Endothelial cell of umbilical vein (primary cell): ENCODE data around the gene RAD23B. TPM values are rescaled to one million over a fixed set of nuclear protein-coding genes. Genes with fewer than 3 reads are reported as not detected.

Source experiments
- BruUV-seq: library from RNA; stranded (reverse); fragments of 400-500 nt; replicated peaks from 2 replicates; lab custom pipeline; 2021; lab: Mats Ljungman, UMichigan
- CTCF ChIA-PET: fragments of 300-600, 350-600 bp; sonication (Branson Sonifier 250); formaldehyde crosslinking; loops from one replicate; lab custom pipeline; 2021; ENCODE audit warnings: antibody characterized with exemption, inconsistent platforms; lab: Charles Lee
- POLR2A ChIA-PET: fragments of 300-600, 350-600 bp; sonication (Branson Sonifier 250); formaldehyde crosslinking; loops from one replicate; lab custom pipeline; 2021; ENCODE audit warnings: antibody characterized with exemption, inconsistent platforms; lab: Charles Lee
- DNase-seq: peaks from one replicate; pipeline ENCODE4 v3.0.0-alpha.2; 2011; ENCODE audit warnings: low read depth, low spot score
- FAIRE-seq: peaks from 2 replicates; lab custom pipeline; 2011; peaks lifted over from hg19 to GRCh38; lab: Jason Lieb, UNC
- H2AFZ ChIP-seq: 2 replicates; pipeline ENCODE4 v1.6.0; 2012; ENCODE audit warnings: low read depth, low read length, control low read depth, inconsistent platforms
- H3K27ac ChIP-seq: 2 replicates; pipeline ENCODE4 v1.5.1; 2011; ENCODE audit warnings: low read depth, mild to moderate bottlenecking, control low read depth, low read length, moderate library complexity; ENCODE audit not compliant: insufficient read depth
- H3K27me3 ChIP-seq, 2 experiments: 2 replicates each; pipeline versions ENCODE4 v1.6.0 to v1.6.1; 2011; ENCODE audit warnings: low read length in 2 of 2, mixed read lengths in 1 of 2; ENCODE audit not compliant: control insufficient read depth in 2 of 2, insufficient read depth in 2 of 2
- H3K36me3 ChIP-seq, 2 experiments: 2 replicates in 1 of 2; 3 replicates in 1 of 2; pipeline ENCODE4 v1.5.1; 2011; ENCODE audit warnings: low read length in 2 of 2, mild to moderate bottlenecking in 1 of 2, moderate library complexity in 1 of 2; ENCODE audit not compliant: control insufficient read depth in 2 of 2, insufficient read depth in 2 of 2; ENCODE audit errors: extremely low read depth in 1 of 2
- H3K4me1 ChIP-seq: 3 replicates; pipeline ENCODE4 v1.5.1; 2011; ENCODE audit warnings: mild to moderate bottlenecking, low read length; ENCODE audit not compliant: control insufficient read depth, insufficient read depth; ENCODE audit errors: extremely low read depth
- H3K4me2 ChIP-seq: 2 replicates; pipeline ENCODE4 v1.6.1; 2011; ENCODE audit warnings: low read length, control low read depth, mixed read lengths; ENCODE audit not compliant: insufficient read depth
- H3K4me3 ChIP-seq, 3 experiments: fragments of 200-600 bp in 1 of 3; sonication (generic), shearing (Covaris generic) in 1 of 3; replicated peaks in 1 of 3; 2 replicates each; pipeline ENCODE4 v1.5.1; 2011 to 2016; ENCODE audit warnings: control low read depth in 3 of 3, low read length in 3 of 3, mild to moderate bottlenecking in 2 of 3, inconsistent platforms in 1 of 3, low read depth in 1 of 3, moderate library complexity in 1 of 3; ENCODE audit not compliant: insufficient read depth in 1 of 3
- H3K79me2 ChIP-seq: 2 replicates; pipeline ENCODE4 v1.6.0; 2012; ENCODE audit warnings: low read length, inconsistent platforms; ENCODE audit not compliant: control insufficient read depth, insufficient read depth
- H3K9ac ChIP-seq: replicated peaks from 2 replicates; pipeline ENCODE3; 2011; ENCODE audit warnings: low read length, control low read depth; ENCODE audit not compliant: insufficient read depth; ENCODE audit errors: extremely low read depth
- H3K9me1 ChIP-seq: replicated peaks from 3 replicates; pipeline ENCODE4 v1.6.0; 2011; ENCODE audit warnings: mild to moderate bottlenecking, low read length; ENCODE audit not compliant: control insufficient read depth, insufficient read depth; ENCODE audit errors: extremely low read depth
- H3K9me3 ChIP-seq: replicated peaks from 2 replicates; pipeline ENCODE4 v1.5.1; 2012; ENCODE audit warnings: low read length, inconsistent platforms; ENCODE audit not compliant: control insufficient read depth, insufficient read depth
- H4K20me1 ChIP-seq: replicated peaks from 2 replicates; pipeline ENCODE3; 2011; ENCODE audit warnings: mild to moderate bottlenecking, low read length; ENCODE audit not compliant: control insufficient read depth, insufficient read depth; ENCODE audit errors: extremely low read depth
- CTCF ChIP-seq, 2 donors: IDR thresholded peaks; 1 replicate in 1 of 2; 2 replicates in 1 of 2; pipeline ENCODE4 v1.5.1; 2011; ENCODE audit warnings: low read length in 2 of 2, mild to moderate bottlenecking in 2 of 2, moderate library complexity in 2 of 2, control low read depth in 1 of 2, inconsistent platforms in 1 of 2, low read depth in 1 of 2; ENCODE audit not compliant: insufficient read depth in 1 of 2; ENCODE audit errors: extremely low read depth in 1 of 2
- EZH2 ChIP-seq: IDR thresholded peaks from 2 replicates; pipeline ENCODE4 v1.6.1; 2012; ENCODE audit warnings: borderline replicate concordance, low read depth, mild to moderate bottlenecking, moderate library complexity, low read length, inconsistent platforms; ENCODE audit not compliant: severe bottlenecking
- FOS ChIP-seq: IDR thresholded peaks from 2 replicates; pipeline ENCODE4 v1.6.1; 2011; ENCODE audit warnings: mild to moderate bottlenecking, low read length, moderate library complexity, borderline replicate concordance; ENCODE audit not compliant: insufficient read depth
- GATA2 ChIP-seq: IDR thresholded peaks from 2 replicates; pipeline ENCODE4 v1.7.0; 2011; ENCODE audit warnings: low read depth, mild to moderate bottlenecking, moderate library complexity, mixed read lengths, low read length; ENCODE audit not compliant: insufficient read length, insufficient read depth
- JUN ChIP-seq: IDR thresholded peaks from 2 replicates; pipeline ENCODE4 v1.6.1; 2011; ENCODE audit warnings: borderline replicate concordance, low read depth; ENCODE audit not compliant: insufficient read length, insufficient read depth
- MYC ChIP-seq: IDR thresholded peaks from one replicate; pipeline ENCODE4 v1.6.1; 2011; ENCODE audit warnings: mild to moderate bottlenecking, low read depth, low read length
- POLR2A ChIP-seq: IDR thresholded peaks from 2 replicates; pipeline ENCODE4 v1.6.1; 2012; ENCODE audit warnings: low read depth, mild to moderate bottlenecking, control low read depth, low read length
- POLR2AphosphoS5 ChIP-seq: IDR thresholded peaks from 2 replicates; pipeline ENCODE4 v1.6.1; 2012; ENCODE audit warnings: low read depth, mild to moderate bottlenecking, control low read depth, low read length, moderate library complexity; ENCODE audit not compliant: insufficient read depth
- dilution Hi-C: fragments of 300-500 bp; cut with MboI; formaldehyde crosslinking; loops from one replicate; pipeline ENCODE4 v1.15.0; 2019; ENCODE audit warnings: low sequenced_read_pairs; ENCODE audit not compliant: extremely low pct_ligation_motif_present
- intact Hi-C: fragments of 100-400 bp; cut with micrococcal nuclease; formaldehyde crosslinking; loops from one replicate; pipeline ENCODE4 v1.10.0; 2022
- polyA plus RNA-seq, 4 experiments: library from polyadenylated mRNA; depleted of rRNA in 3 of 4; stranded (reverse) in 3 of 4; unstranded in 1 of 4; fragments of >200 nt; gene quantifications; 2 replicates each; pipeline versions ENCODE4 v1.2.1 to v1.2.3, GENCODE V29; 2011 to 2012; ENCODE audit warnings: missing spikeins in 1 of 4
- total RNA-seq: library from RNA; stranded (reverse); gene quantifications from 2 replicates; pipeline ENCODE4 v1.2.3, GENCODE V29; 2021
- TF ChIP-seq, protein P1 (sequence below): IDR thresholded peaks from 2 replicates; pipeline ENCODE4 v1.6.1; 2011; ENCODE audit not compliant: insufficient read depth, insufficient read length

Gene RAD23B
- total and polyA plus RNA-seq, 2 donors (not counting 3 experiments of a cell fraction or from before 2014, with no cell fraction given): 63.8 to 100 TPM

- dilution Hi-C loops (no loop called here), intact Hi-C loops (no loop called here)
- Histone ChIP-seq H3K4me1 (no peaks in the 10 kb centered on the region), H2AFZ (no peak overlapping the region), H3K27me3 (peaks cover 5 to 6% of the 10 kb centered on the region in 2 experiments), H3K9me1 (no peaks in the 10 kb centered on the region), H3K4me2 (no peak overlapping the region), H3K79me2 (no peaks in the 10 kb centered on the region), H3K9me3 (no peaks in the 10 kb centered on the region), H4K20me1 (no peaks in the 10 kb centered on the region), H3K27ac (no peak overlapping the region), H3K9ac (no peak overlapping the region), H3K36me3 (no peaks in the 10 kb centered on the region), H3K4me3 (no peak overlapping the region)
- ChIA-PET CTCF (interaction anchor here (1.2 kb wide), 1 partner anchor 9 kb away, joined by 3 read pairs; no protein-coding TSS in a partner anchor), POLR2A (no interaction called here)
- TF ChIP-seq GATA2 (no peak), FOS (no peak), MYC (no peak), POLR2AphosphoS5 (no peak), CTCF (IDR thresholded peaks at IDR 0.05; ENCODE audit: extremely low read depth in 1 of 2, insufficient read depth in 1 of 2, low read depth in 1 of 2, low read length in 2 of 2) (no peak), EZH2 (no peak), POLR2A (no peak), JUN (no peak)
- TF ChIP-seq, protein P1, sequence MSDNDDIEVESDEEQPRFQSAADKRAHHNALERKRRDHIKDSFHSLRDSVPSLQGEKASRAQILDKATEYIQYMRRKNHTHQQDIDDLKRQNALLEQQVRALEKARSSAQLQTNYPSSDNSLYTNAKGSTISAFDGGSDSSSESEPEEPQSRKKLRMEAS: no peak
- BruUV-seq: no TSS peak
- FAIRE-seq: no peak
- no peak for DNase-seq
Observed at GRCh38 chr9:107248714-107249113, 34.4 kb upstream of the RAD23B start.
